ENCODE results near the gene ZSCAN31. TPM values are rescaled to one million over a fixed set of nuclear protein-coding genes. Genes with fewer than 3 reads are reported as not detected.
"Not testable (repeated sequence)": the region's sequence is repeated elsewhere in the genome, so short reads cannot be mapped to it uniquely, and the experiment has no call there.

Gene ZSCAN31
- total RNA-seq, 1 experiment from 2014 or later = 3.5 TPM

DNA sequence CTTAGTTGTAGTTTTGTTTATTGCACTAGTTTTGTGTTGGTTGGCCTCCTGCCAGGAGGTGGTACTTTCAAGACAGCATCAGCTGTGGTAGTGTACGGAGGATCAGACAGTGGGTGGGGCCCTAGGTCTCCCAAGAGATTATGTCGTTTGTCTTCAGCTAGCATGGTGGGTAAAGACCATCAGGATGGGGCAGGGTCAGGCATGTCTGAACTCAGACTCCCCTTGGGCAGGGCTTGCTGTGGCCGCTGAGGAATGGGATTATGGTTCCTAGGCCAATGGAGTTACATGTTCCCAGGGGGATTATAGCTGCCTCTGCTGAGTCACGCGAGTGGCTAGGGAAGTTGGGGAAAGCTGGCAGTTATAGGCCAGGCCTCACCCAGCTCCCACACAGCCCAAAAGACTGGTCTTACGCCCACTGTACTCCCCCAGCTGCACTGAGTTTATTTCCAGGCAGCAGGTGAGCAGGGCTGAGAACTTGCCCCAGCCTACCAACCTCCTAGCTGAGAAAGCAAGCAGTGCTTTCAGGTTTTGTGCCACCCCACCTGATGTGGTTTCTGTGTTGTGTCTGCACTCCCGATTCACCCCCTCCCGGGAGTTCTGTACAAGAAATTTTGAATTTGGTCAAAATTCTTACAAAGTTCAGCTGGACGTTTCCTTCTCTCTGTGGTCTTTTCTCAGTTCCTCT is 24.7 kb downstream of the ZSCAN31 start:
- no peaks in the 10 kb centered on the region for H3K9me3 ChIP-seq (ENCODE audit: low read depth, low read length, poor library complexity, severe bottlenecking)
- BruUV-seq (replicated peaks) = no TSS peak
- ChIA-PET CTCF (no interaction called here), POLR2A (ENCODE audit: low non-redundant PET) (no interaction called here)
- no peaks in the 10 kb centered on the region for H3K36me3 ChIP-seq (ENCODE audit: insufficient read depth, low read length, poor library complexity, severe bottlenecking)
- no peaks in the 10 kb centered on the region for H3K27me3 ChIP-seq (replicated peaks; ENCODE audit: insufficient read depth, low read depth, low read length, poor library complexity)
- no peak overlapping the region for H3K27ac ChIP-seq (ENCODE audit: low read depth, low read length, poor library complexity, severe bottlenecking)
- peak; percentile 54 for DNase-seq (ENCODE audit: low spot score)
- intact Hi-C loops (cut with micrococcal nuclease; ENCODE audit: unreplicated experiment) = no loop called here
- TF ChIP-seq, protein P1, sequence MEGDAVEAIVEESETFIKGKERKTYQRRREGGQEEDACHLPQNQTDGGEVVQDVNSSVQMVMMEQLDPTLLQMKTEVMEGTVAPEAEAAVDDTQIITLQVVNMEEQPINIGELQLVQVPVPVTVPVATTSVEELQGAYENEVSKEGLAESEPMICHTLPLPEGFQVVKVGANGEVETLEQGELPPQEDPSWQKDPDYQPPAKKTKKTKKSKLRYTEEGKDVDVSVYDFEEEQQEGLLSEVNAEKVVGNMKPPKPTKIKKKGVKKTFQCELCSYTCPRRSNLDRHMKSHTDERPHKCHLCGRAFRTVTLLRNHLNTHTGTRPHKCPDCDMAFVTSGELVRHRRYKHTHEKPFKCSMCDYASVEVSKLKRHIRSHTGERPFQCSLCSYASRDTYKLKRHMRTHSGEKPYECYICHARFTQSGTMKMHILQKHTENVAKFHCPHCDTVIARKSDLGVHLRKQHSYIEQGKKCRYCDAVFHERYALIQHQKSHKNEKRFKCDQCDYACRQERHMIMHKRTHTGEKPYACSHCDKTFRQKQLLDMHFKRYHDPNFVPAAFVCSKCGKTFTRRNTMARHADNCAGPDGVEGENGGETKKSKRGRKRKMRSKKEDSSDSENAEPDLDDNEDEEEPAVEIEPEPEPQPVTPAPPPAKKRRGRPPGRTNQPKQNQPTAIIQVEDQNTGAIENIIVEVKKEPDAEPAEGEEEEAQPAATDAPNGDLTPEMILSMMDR (conservative IDR thresholded peaks at IDR 0.05; ENCODE audit: low read depth, low read length) = no peak
- no peak for TF ChIP-seq EZH2 (IDR thresholded peaks at IDR 0.05; ENCODE audit: borderline replicate concordance, low read depth, low read length, poor library complexity, severe bottlenecking)
- no peaks in the 10 kb centered on the region for H3K4me1 ChIP-seq (ENCODE audit: insufficient read depth, low read length, poor library complexity, severe bottlenecking)
- no peak overlapping the region for H3K4me3 ChIP-seq (ENCODE audit: low read depth, low read length, poor library complexity, severe bottlenecking)

DNA sequence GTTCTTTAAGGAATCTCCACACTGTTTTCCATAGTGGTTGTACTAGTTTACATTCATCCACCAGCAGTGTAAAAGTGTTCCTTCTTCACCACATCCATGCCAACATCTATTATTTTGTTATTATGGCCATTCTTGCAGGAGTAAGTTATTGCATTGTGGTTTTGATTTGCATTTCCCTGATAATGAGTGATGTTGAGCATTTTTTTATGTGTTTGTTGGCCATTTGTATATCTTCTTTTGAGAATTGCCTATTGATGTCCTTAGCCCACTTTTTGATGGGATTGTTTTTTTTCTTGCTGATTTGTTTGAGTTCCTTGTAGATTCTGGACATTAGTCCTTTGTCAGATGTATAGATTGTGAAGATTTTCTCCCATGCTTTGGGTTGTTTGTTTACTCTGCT is 29.6 kb downstream of the ZSCAN31 start:
- H3K4me3 ChIP-seq (ENCODE audit: low read depth, low read length, poor library complexity, severe bottlenecking); DNase-seq (ENCODE audit: low spot score); CTCF ChIA-PET; H3K9me3 ChIP-seq (ENCODE audit: low read depth, low read length, poor library complexity, severe bottlenecking); POLR2A ChIA-PET (ENCODE audit: low non-redundant PET); BruUV-seq (replicated peaks); intact Hi-C loops (cut with micrococcal nuclease; ENCODE audit: unreplicated experiment); H3K36me3 ChIP-seq (ENCODE audit: insufficient read depth, low read length, poor library complexity, severe bottlenecking); H3K27ac ChIP-seq (ENCODE audit: low read depth, low read length, poor library complexity, severe bottlenecking); H3K4me1 ChIP-seq (ENCODE audit: insufficient read depth, low read length, poor library complexity, severe bottlenecking); H3K27me3 ChIP-seq (replicated peaks; ENCODE audit: insufficient read depth, low read depth, low read length, poor library complexity): not testable (repeated sequence)

DNA sequence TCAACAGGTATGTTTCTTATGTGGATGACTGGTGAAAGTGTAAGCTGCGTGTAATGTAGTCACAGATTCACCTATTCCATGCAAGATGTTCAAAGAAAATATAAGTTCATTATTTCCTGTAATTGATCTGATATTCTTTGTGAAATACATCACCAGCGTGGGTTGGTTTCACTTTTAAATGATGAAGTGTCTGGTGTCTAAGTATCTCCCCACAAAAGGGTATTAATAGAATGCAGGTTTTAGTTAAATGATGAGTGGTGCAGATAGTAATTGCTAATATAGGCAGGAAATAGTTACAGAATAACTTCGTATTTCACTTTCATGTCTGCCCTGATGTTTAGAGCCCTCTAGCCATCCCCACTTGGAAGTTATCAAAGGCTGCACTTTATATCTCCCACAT is 32.4 kb downstream of the ZSCAN31 start:
- Histone ChIP-seq H3K4me1 (ENCODE audit: insufficient read depth, low read length, poor library complexity, severe bottlenecking) (no peaks in the 10 kb centered on the region), H3K27me3 (replicated peaks; ENCODE audit: insufficient read depth, low read depth, low read length, poor library complexity) (no peaks in the 10 kb centered on the region), H3K4me3 (ENCODE audit: low read depth, low read length, poor library complexity, severe bottlenecking) (no peak overlapping the region), H3K27ac (ENCODE audit: low read depth, low read length, poor library complexity, severe bottlenecking) (no peak overlapping the region), H3K36me3 (ENCODE audit: insufficient read depth, low read length, poor library complexity, severe bottlenecking) (no peaks in the 10 kb centered on the region), H3K9me3 (ENCODE audit: low read depth, low read length, poor library complexity, severe bottlenecking) (no peaks in the 10 kb centered on the region)
- no TSS peak for BruUV-seq (replicated peaks)
- CTCF ChIA-PET = no interaction called here
- intact Hi-C loops (cut with micrococcal nuclease; ENCODE audit: unreplicated experiment) = no loop called here
- POLR2A ChIA-PET (ENCODE audit: low non-redundant PET) = no interaction called here
- no peak for DNase-seq (ENCODE audit: low spot score)
- TF ChIP-seq, protein P1 (conservative IDR thresholded peaks at IDR 0.05; ENCODE audit: low read depth, low read length) = no peak
- no peak for TF ChIP-seq EZH2 (IDR thresholded peaks at IDR 0.05; ENCODE audit: borderline replicate concordance, low read depth, low read length, poor library complexity, severe bottlenecking)

DNA sequence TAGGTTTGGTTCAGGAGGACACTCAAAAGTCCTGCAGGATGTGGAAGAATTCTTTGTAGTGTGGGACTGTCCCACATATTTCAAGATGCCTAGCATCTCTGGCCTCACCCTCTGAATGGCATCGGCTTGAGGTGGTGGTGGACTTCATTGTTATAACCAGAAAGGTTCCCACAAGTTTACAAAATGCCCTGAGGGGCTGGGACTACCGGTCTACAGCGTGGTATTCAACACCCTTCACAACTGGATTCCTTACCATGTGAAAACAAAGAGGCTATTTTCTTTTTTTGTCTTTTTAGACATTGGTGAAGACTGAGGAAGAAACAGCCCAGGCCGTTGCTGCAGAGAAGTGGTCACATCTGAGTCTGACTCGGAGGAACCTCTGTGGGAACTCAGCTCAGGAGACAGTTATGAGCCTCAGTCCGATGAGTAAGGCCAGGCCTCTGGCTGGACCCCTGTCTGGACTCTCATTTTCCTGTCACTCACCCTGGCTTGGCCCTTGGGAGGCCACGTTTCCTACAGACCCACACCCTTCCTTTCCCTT is 39.4 kb downstream of the ZSCAN31 start:
- peaks cover 5% of the 10 kb centered on the region for H3K36me3 ChIP-seq (ENCODE audit: insufficient read depth, low read length, poor library complexity, severe bottlenecking)
- no peak overlapping the region for H3K27ac ChIP-seq (ENCODE audit: low read depth, low read length, poor library complexity, severe bottlenecking)
- no TSS peak for BruUV-seq (replicated peaks)
- intact Hi-C loops (cut with micrococcal nuclease; ENCODE audit: unreplicated experiment) = no loop called here
- no peak for DNase-seq (ENCODE audit: low spot score)
- ChIA-PET CTCF (no interaction called here), POLR2A (ENCODE audit: low non-redundant PET) (no interaction called here)
- H3K27me3 ChIP-seq (replicated peaks; ENCODE audit: insufficient read depth, low read depth, low read length, poor library complexity) = no peaks in the 10 kb centered on the region
- H3K4me3 ChIP-seq (ENCODE audit: low read depth, low read length, poor library complexity, severe bottlenecking) = no peak overlapping the region
- no peak for TF ChIP-seq EZH2 (IDR thresholded peaks at IDR 0.05; ENCODE audit: borderline replicate concordance, low read depth, low read length, poor library complexity, severe bottlenecking)
- TF ChIP-seq, protein P1 (conservative IDR thresholded peaks at IDR 0.05; ENCODE audit: low read depth, low read length) = no peak
- no peaks in the 10 kb centered on the region for H3K4me1 ChIP-seq (ENCODE audit: insufficient read depth, low read length, poor library complexity, severe bottlenecking)
- no peaks in the 10 kb centered on the region for H3K9me3 ChIP-seq (ENCODE audit: low read depth, low read length, poor library complexity, severe bottlenecking)

Data from A673 (cell line).